ENCODE results near the gene CCDC6.
"Not testable (repeated sequence)": the region's sequence is repeated elsewhere in the genome, so short reads cannot be mapped to it uniquely, and the experiment has no call there.

- TF ChIP-seq EZH2 (IDR thresholded peaks at IDR 0.05; ENCODE audit: insufficient read depth, poor library complexity, severe bottlenecking); EZH2phosphoT487 (IDR thresholded peaks at IDR 0.05; ENCODE audit: insufficient read depth, low read depth): not testable (repeated sequence)
Observed at GRCh38 chr10:59744156-59744555, 162.2 kb downstream of the CCDC6 start.

Measured in GM23248 (cell line).